GM18511 (cell line): Measurements from ENCODE around the gene RELCH.

Source experiments
- ATAC-seq: cut with Tn5 transposase; IDR thresholded peaks from one replicate; pipeline ENCODE4 v1.9.1; 2021; ENCODE audit warnings: mild to moderate bottlenecking, moderate library complexity; ENCODE audit not compliant: unreplicated experiment

Gene RELCH

DNA sequence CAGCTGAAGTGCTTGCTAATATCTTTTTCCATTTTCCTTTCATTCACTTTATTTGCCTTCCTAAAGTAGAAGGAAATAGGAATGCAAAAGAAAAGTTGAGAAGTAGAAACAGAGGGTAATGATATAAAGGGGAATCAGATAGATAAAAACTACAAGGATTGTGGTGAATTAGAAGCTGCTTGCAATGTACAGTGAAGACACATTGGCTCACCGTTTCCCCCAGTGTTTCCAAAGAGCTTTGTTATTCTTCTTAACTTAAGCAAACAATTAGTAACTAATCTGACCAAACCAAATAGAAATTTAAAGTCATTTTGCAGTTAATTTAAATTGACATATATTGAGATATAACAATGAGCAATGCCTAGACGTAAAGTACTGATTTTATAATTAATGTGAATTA lies 63.4 kb downstream of the RELCH start:
- no peak for ATAC-seq

DNA sequence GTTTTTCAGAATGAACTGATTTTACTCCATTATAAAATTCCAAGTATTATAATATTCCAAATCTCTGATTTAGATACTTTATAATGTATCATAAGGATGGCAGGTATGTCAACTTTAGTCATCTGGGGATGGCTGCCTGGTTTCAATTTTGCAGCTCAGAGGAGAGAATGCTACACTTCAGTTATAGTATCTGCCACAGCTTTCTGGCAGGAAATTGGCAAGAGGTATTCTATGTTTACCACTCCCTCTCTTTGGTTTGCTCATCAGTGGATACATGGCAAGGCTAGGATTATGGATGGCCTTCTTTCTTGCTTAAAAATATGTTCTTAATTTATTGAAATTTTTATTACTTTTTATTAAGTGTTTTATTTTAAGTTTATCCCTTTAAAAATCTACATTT lies 71.0 kb downstream of the RELCH start:
- ATAC-seq = peak; percentile 69

DNA sequence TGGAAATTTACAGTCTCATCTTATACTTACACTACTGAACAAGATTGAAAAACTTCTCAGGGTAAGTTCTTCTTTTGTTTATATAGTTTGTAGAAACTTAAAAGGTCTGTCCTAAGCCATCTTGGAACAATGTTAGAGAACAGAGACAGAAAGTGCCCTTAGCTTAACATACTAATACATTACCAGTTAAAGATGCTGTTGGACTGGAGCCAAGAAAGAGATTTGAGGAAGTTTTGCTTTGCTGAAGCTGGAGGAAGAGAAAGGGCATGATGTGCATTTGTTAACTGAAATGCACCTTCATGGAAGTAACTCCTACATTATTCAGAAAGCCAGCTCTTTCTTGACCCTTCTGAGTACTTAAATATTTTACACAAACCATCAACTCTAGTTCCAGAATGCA lies 71.6 kb downstream of the RELCH start:
- peak; percentile 86 for ATAC-seq

DNA sequence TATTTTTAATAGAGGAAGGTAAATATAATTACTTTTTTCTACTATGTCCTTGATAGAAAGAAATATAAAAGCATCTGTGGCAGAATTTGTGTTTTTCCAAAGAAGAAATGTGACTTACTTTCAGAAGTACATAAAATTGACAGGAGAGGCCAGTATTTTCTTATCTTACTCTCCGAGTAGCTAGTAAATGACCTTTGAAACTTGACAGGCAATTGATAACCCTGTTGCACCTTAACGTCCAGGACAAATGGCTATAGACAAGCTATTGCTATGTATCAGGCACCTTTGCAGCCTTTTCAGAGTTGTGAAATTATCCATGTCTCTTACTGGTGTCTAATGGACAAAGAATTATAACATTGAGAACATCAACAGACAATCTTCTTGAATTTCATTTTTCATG lies 75.0 kb downstream of the RELCH start:
- ATAC-seq = no peak

DNA sequence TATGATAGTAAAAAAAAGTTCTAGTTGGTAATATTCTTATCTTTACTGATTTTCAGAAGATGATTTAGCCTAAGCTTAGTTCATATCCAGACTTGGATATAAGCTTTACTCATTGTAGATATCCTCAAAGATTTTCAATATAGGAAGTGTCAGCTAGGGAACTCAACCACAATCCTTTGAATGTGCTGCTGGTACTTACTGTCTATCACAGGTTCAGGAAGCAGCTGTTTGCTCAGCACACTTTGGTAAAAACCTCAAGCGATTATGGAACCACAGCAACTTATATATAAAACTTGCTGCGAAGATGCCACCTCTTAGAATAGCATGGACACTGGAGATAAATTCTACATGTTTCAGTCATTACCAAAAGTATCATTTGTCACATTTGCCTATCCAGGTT lies 77.9 kb downstream of the RELCH start:
- ATAC-seq = no peak

DNA sequence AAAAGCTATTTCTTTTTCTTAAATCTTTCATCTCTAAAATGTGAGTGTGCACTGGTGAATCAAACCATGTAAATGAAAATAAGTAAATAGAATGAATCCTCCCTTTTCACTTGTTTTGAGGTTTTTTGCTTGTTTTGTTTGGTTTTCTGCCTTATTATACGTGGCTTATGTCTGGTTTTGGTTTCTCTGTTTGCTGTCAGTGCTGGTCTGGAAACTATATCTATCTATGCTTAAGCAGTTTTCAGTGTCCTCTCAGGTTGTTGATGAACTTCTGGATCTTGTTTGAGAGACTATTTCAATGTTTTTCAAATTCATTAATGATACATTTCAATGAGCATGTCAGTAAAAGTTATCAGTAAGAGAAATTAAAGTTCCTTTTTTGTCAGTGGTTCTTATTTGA lies 90.0 kb downstream of the RELCH start:
- no peak for ATAC-seq

DNA sequence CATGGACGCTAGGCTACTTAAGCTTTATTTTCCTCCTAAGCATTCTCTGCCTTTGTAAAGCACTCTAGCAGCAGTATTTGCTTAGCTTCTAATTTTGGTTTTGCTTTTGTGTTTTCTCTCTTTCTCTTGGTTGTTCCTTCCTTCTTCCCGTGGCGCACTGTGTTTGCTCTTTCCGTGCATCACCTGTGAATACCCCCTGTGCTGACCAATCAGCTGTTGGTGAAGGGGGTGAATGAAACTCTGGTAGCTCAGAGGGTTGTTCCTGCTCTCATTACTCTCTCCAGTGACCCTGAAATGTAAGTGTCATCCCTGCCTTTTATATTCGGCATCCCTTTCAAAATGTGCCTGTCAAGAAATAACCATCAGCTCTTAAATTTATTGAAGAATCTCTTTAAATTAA lies 92.5 kb downstream of the RELCH start:
- ATAC-seq = no peak

DNA sequence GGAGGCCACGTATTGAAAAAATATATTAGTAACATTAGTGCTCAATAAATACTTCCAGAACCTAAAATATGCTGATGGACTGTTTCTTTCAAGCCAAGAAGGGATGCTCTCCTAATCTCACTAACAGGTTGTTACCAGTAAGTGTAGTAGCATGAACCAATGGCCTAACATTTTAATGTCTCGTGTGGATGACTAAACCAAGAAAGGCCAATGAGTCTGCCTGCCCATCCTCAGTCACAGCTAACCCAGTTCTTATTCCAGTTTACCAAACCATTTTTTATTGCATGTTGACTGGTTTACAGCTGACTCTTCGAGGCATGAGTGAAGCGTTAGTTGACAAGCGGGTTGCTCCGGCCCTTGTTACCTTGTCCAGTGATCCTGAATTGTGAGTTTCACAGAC lies 93.0 kb downstream of the RELCH start:
- no peak for ATAC-seq

DNA sequence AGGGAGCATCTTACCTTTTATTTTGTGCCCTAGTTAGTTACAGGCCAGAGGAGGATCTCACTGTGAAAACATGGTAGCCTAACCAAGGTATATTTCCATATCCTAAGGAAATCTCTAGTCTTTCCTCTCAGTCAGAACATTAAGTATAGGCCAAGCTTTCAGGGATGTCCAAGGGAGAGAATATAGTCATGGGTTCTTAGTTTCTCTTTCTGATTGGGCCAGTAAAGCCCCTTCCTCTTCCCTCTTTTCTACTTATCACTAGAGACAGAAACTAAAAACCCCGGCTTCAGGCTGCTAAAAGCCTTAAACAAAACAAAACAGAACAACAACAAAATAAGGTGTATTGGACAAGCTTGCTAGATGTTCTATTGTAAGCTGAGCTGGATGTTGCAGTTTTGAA lies 93.7 kb downstream of the RELCH start:
- ATAC-seq = no peak

DNA sequence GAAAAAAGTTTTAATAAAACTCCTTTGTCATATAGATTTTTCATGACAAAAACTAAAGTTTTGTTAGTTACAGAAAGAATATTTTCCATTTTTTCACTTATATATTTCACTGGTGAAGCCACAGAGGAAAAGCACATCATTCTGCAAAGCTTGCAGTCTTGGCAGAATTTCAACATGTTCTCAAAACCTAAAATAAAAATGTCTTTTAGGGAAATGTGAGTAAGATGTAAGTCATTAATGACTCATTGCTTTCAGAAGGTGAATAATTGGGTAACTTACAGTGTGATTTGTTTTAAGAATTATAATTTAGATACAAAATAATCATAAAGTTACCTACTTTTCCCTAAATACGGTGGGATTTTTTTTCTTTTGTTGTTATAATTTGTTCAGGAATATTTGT lies 94.6 kb downstream of the RELCH start:
- no peak for ATAC-seq

DNA sequence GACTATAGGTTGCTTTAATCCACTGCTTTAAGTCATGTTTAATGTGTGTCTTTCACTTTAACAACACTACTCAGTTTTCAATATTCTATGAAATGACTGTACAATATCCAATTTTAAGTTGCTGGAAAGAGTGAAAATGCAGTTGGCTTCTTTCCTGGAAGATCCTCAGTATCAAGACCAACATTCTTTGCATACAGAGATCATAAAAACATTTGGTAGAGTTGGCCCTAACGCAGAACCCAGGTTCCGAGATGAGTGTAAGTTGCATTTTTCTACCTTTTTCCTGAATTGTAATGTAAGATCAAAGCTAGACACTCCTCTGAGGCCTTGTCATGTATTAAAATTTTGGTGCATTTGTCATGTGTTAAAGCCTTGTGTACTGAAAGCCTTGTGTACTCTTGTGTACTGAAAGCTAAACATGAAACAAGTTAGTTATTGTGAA lies 95.2 kb downstream of the RELCH start:
- no peak for ATAC-seq

DNA sequence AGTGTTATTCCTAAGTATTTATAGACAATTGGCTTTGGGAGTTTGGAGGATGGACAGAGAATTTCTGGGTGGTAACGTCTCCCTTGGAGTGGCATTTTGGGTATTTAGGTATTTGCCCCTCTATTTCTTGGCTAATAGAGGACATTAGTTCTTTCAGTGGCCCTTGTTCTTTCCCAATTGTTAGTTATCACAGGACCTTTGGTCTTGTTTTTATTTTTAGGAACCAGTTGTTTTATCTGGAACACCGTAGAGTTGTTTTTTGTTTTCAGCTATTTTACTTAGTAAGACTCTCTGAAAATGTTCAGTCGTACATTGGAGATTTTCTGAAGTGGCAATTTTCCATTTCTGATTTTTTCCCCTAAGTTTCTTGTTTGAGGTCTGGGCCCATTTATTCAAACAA lies 97.6 kb downstream of the RELCH start:
- no peak for ATAC-seq

DNA sequence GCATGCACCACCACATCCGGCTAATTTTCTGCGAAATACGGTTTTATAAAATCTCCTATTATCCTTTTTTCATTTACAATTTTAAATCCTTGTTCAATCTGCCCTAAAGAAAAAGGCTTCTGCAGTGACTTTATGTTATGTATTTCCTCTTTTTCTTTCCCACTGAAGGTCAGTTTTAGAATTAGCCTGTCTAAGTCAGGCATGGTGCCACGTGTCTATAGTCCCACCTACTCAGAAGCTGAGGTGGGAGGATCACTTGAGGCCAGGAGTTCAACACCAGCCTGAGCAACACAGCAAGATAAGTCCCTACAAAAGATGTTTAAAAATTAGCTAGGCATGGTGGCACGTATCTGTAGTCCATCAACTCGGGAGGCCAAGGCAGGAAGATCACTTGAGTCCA lies 98.2 kb downstream of the RELCH start:
- no peak for ATAC-seq

DNA sequence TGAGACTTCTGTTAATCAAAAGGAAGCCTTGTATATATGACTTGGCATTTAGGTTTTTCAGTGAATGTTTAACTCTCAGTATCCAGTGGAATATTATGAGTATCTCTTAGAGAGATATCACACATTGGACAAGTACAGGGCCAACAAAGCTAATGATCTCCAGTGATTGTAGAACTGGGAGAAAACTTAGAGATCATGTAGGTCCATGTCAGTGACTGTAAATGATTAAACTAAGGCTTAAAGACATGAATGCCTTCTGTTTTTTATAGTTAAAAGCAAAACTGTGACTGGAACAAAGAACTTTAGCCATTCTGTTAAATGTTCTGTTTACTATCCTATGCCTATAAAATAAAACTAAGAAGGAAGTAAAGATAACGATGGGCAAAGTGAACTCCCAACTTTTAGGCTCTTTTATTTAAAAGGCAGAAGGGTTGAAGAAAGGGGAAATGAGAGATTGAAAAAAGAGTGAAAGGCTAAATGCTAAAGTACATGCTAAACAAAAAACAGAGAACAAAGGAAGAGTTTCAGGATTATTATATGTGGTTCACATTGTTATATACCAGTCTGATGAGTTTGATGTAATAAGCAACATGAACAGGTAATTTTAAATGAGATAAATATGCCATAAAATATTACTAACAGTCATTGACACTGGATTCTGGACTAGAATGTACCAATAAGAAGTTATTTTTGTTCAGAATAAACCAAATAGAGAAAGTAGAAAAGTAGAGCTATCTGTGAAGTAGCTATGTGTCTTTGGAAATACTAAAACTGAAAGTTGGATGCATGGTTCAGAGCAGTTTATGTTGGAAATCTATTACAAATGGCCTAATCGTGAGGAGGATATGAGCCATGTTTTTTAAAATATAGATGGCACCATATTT lies 101.0 kb downstream of the RELCH start:
- peak; percentile 51 for ATAC-seq

DNA sequence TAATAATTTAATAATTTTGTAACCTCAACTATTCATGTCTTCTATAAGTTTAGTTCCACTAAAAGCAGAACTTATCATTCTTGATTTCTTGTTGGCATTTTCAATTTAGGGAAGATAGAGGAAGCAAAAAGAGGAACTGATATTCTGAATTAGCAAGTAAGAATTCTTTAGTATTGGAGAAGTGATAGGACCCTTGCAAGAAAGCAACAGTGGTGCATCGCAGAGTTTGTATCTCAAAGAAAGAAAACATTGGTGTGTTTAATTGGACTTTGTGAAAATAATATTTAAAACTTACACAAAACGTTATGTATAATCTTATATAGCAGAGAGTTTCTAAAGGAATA lies 101.6 kb downstream of the RELCH start:
- peak; percentile 80 for ATAC-seq

DNA sequence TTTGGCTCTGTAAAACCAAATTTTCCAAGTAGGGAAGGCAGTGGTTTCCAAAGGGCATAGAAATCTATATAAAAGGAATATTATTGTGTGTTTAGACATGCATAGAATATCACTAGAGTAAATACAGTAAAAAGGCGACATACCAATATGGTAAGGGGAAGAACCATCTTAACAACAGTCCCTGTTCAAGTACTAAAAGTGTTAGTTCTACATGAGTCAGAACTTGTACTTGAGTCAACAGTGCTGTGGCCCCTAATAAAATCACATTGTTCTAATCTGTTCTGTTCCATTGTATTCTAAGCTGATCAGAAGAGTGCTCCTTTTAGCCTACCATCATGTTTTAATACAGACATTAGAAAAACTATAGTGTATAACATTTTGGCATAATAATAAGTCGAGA lies 102.0 kb downstream of the RELCH start:
- ATAC-seq = peak; percentile 73

DNA sequence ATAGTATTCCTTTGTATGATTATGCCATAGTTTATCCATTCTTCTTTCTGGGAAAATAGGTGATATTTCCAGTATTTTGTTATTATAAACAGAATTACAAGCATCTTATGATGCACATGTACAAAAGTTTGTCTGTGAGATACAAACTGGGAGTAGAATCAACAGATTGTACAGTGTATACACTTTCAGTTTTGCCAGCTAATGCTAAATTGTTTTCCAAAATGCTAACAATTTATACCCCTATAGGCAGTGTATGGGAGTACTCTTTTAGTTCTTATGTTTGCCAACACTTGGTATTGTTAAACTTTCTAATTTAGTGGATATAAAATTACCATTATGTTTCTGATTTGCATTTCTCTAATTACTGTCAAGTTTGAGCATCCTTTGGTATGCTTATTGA lies 107.0 kb downstream of the RELCH start:
- no peak for ATAC-seq

DNA sequence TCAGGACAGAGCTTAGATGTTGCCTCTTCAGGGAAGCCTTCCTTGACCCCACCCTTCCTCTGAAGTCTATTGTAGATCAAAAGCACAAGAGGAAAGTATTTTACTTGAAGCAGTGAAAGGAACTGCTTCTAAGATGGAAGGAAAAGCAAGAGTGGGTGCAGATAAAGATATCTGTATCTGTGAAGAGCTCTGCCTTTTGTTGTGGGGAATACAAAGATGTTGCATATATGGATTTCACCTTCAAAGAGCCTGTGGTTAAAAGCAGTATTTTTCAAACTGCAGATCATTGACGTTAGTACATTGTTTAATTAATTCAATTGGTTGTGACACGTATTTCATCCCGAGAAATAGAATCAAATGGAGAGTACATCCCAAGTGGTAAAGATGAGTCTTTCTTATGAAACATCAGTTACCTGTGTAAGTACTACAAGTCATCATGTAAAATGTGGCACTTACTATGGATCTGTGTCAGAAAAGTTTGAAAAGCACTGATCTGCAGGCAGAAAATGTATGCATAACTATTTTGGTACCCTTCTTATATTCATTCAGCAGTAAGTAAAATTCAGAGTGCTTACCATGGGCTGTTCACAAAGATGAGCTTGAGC lies 113.4 kb downstream of the RELCH start:
- ATAC-seq = no peak

DNA sequence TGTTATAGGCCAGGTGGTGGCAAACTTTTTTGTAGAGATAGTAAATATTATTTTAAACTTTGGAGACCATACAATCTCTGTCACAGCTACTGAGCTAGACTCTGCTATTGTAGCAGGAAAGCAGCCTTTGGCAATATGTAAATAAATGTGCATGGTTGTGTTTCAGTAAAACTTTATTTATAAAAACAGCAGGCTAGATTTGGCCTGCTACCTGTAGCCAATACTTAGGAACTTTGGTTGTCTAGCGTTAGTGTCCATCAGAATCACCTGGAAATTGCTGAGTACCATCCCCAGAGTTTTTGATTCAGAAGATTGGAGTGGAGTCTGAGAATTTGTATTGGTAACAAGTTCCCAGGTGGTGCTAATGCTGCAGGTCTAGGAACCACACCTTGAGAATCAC lies 114.3 kb downstream of the RELCH start:
- no peak for ATAC-seq

DNA sequence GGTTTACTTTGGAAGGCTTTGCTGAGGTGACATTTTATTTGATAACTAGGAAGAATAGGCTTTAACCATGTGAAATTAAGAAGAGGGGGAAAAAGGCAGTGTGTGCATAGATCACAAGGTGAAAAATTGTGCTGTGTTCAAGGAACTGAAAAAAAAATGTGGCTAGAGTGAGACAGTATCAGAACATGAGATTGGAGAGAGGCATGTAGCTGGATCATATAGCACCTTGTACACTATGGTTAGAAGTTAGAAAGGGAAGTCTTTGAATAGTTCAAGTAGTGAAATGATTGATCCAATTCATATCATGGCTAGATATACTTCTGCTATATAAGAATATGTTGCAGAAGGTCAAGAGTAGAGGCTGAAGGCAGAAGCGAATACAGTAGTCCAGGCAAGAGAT lies 125.8 kb downstream of the RELCH start:
- ATAC-seq = peak; percentile 59

DNA sequence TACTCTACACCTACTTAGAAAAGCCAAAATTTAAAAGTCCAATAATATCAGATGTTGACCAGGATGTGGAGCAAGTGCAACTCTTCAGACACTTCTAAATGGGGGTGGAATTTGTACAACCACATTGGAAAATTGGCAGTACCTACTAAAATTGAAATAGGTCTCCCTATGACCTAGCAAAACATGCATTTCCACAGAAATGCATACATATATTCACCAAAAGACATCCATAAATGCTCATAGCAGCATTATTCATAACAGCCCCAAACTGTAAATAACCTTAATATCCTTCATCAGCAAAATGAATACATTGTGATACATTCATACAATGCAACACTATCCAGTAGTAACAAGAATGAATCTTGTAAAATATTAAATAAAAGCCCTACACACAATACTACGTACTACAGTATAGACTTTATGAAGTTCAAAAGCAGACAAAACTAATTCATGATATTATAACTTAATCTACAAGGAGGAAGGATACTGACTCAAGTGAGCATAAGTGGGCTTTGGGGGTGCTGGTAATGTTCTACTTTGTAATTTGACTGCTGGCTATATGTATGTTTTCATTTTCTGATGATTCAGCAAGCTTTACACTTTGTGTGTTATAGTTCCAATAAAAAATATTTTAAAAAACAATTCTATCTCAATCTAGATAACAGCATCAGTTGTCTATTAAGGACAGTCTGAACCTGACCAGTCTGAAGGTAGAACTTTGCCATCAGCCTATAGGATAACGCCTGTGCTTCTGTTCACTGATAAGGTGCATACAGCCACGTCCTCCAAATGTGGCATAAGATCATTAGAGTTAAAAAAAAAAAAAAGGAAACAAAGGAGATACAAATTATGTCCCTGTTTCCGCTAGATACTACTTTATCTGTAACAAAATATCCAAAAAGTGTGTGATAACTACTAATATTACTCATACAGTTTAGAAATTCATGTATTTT lies 131.4 kb downstream of the RELCH start:
- ATAC-seq = no peak

DNA sequence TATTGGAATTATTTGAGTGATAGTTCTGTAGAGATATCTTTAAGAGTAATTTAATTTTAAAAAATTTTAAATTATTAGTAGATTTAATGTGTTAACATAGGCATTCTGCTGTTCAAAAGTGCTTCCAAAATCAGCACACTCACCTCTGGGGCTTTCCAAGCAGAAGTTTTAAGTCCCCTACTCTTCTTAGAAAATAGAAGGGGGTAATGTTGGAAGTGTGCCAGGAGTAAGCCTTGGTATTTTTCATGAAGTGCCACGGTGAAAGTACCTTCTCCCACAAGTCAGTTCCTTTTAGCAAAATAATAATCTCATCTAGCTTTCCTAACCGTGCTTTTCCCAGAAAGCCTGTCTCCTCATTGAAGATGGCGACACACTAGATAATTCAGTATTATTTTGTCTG lies 134.1 kb downstream of the RELCH start:
- no peak for ATAC-seq
